IPS-18a (cell line): ENCODE measurements around the gene NPPC.

Experiments
- H3K27ac ChIP-seq: one replicate; pipeline ENCODE4 v1.5.1; 2013; ENCODE audit warnings: low read length
- H3K27me3 ChIP-seq: one replicate; pipeline ENCODE4 v1.6.1; 2013; ENCODE audit warnings: mild to moderate bottlenecking, low read length; ENCODE audit not compliant: control insufficient read depth, insufficient read depth
- H3K36me3 ChIP-seq: one replicate; pipeline ENCODE4 v1.6.1; 2013; ENCODE audit warnings: low read depth, low read length; ENCODE audit not compliant: control insufficient read depth
- H3K4me1 ChIP-seq: one replicate; pipeline ENCODE4 v1.6.1; 2013; ENCODE audit warnings: low read depth, low read length; ENCODE audit not compliant: control insufficient read depth
- H3K4me3 ChIP-seq: one replicate; pipeline ENCODE4 v1.5.1; 2013; ENCODE audit warnings: low read length
- H3K9ac ChIP-seq: one replicate; pipeline ENCODE4 v1.6.1; 2013; ENCODE audit warnings: mild to moderate bottlenecking, low read length, moderate library complexity
- H3K9me3 ChIP-seq: one replicate; pipeline ENCODE4 v1.6.1; 2013; ENCODE audit warnings: low read depth, low read length; ENCODE audit not compliant: control insufficient read depth

Gene NPPC

GRCh38 chr2:231926180-231926741 lies at the start of gene NPPC:
Gene NPPC (minus strand): TSS chr2:231926396. CDS start chr2:231926249, 147 bp downstream.
- Histone ChIP-seq H3K4me1 (peaks cover 9% of the 10 kb centered on the region), H3K27ac (no peak within 1 kb of the TSS), H3K27me3 (peaks cover 58% of the 10 kb centered on the region), H3K36me3 (no peaks in the 10 kb centered on the region), H3K4me3 (peak within 1 kb of the TSS; percentile 53), H3K9me3 (no peaks in the 10 kb centered on the region), H3K9ac (no peak within 1 kb of the TSS)

GRCh38 chr2:231975001-231975400 lies 48.8 kb upstream of the NPPC start:
- no peaks in the 10 kb centered on the region for H3K9me3 ChIP-seq
- H3K27ac ChIP-seq = no peak overlapping the region
- no peak overlapping the region for H3K4me3 ChIP-seq
- no peaks in the 10 kb centered on the region for H3K27me3 ChIP-seq
- no peaks in the 10 kb centered on the region for H3K36me3 ChIP-seq
- H3K4me1 ChIP-seq = no peaks in the 10 kb centered on the region
- H3K9ac ChIP-seq = no peak overlapping the region

GRCh38 chr2:231970461-231970860 lies 44.3 kb upstream of the NPPC start:
- Histone ChIP-seq H3K36me3 (no peaks in the 10 kb centered on the region), H3K27ac (no peak overlapping the region), H3K9ac (no peak overlapping the region), H3K9me3 (no peaks in the 10 kb centered on the region), H3K4me1 (no peaks in the 10 kb centered on the region), H3K4me3 (no peak overlapping the region), H3K27me3 (no peaks in the 10 kb centered on the region)

- no peaks in the 10 kb centered on the region for H3K27me3 ChIP-seq
- no peak overlapping the region for H3K4me3 ChIP-seq
- no peaks in the 10 kb centered on the region for H3K9me3 ChIP-seq
- no peak overlapping the region for H3K27ac ChIP-seq
- H3K9ac ChIP-seq = no peak overlapping the region
- no peaks in the 10 kb centered on the region for H3K36me3 ChIP-seq
- H3K4me1 ChIP-seq = no peaks in the 10 kb centered on the region
Measured at GRCh38 chr2:231968820-231969219, 42.6 kb upstream of the NPPC start.

GRCh38 chr2:231966886-231967285 lies 40.7 kb upstream of the NPPC start:
- no peaks in the 10 kb centered on the region for H3K4me1 ChIP-seq
- no peaks in the 10 kb centered on the region for H3K9me3 ChIP-seq
- no peak overlapping the region for H3K4me3 ChIP-seq
- H3K9ac ChIP-seq = no peak overlapping the region
- no peaks in the 10 kb centered on the region for H3K36me3 ChIP-seq
- no peaks in the 10 kb centered on the region for H3K27me3 ChIP-seq
- H3K27ac ChIP-seq = no peak overlapping the region

- Histone ChIP-seq H3K36me3 (no peaks in the 10 kb centered on the region), H3K4me3 (no peak overlapping the region), H3K27ac (no peak overlapping the region), H3K27me3 (no peaks in the 10 kb centered on the region), H3K4me1 (peaks cover 4% of the 10 kb centered on the region), H3K9ac (no peak overlapping the region), H3K9me3 (no peaks in the 10 kb centered on the region)
Measured at GRCh38 chr2:231965102-231965501, 38.9 kb upstream of the NPPC start.

- H3K9me3 ChIP-seq = no peaks in the 10 kb centered on the region
- H3K27me3 ChIP-seq = no peaks in the 10 kb centered on the region
- H3K27ac ChIP-seq = no peak within 1 kb of the TSS
- peaks cover 4% of the 10 kb centered on the region for H3K4me1 ChIP-seq
- H3K4me3 ChIP-seq = peak within 1 kb of the TSS; percentile 93
- peak within 1 kb of the TSS; percentile 78 for H3K9ac ChIP-seq
- H3K36me3 ChIP-seq = no peaks in the 10 kb centered on the region
Measured at GRCh38 chr2:231961349-231962166, 35.4 kb upstream of the NPPC start, which contains the start of gene DIS3L2. Gene DIS3L2 (plus strand): TSS chr2:231961713. CDS start chr2:232014928, 53,215 bp downstream.

GRCh38 chr2:231960810-231961348 lies 34.7 kb upstream of the NPPC start:
- peaks cover 4% of the 10 kb centered on the region for H3K4me1 ChIP-seq
- peak overlapping the region; percentile 78 for H3K9ac ChIP-seq
- no peak overlapping the region for H3K27ac ChIP-seq
- H3K9me3 ChIP-seq = no peaks in the 10 kb centered on the region
- no peaks in the 10 kb centered on the region for H3K36me3 ChIP-seq
- H3K4me3 ChIP-seq = peak overlapping the region; percentile 93
- H3K27me3 ChIP-seq = no peaks in the 10 kb centered on the region

- Histone ChIP-seq H3K4me3 (no peak overlapping the region), H3K9ac (no peak overlapping the region), H3K27ac (no peak overlapping the region), H3K4me1 (peaks cover 4% of the 10 kb centered on the region), H3K27me3 (no peaks in the 10 kb centered on the region), H3K36me3 (no peaks in the 10 kb centered on the region), H3K9me3 (no peaks in the 10 kb centered on the region)
Measured at GRCh38 chr2:231957913-231958763, 31.9 kb upstream of the NPPC start.

- Histone ChIP-seq H3K27me3 (no peaks in the 10 kb centered on the region), H3K27ac (no peak overlapping the region), H3K36me3 (no peaks in the 10 kb centered on the region), H3K9me3 (no peaks in the 10 kb centered on the region), H3K9ac (no peak overlapping the region), H3K4me3 (no peak overlapping the region), H3K4me1 (peaks cover 2% of the 10 kb centered on the region)
Measured at GRCh38 chr2:231955758-231956472, 29.7 kb upstream of the NPPC start.
